Stimulated activated CD4-positive, alpha-beta T cell treated with anti-CD3 and anti-CD28 coated beads, Interleukin-2, amount 100 ng/mL, for 48 hours (primary cell): ENCODE measurements around the gene STK24.
"Not testable (repeated sequence)": the region's sequence is repeated elsewhere in the genome, so short reads cannot be mapped to it uniquely, and the experiment has no call there.

Experiments used
- DNase-seq, 2 donors: peaks; one replicate each; pipeline ENCODE4 v3.0.0-alpha.2; 2020

The STK24 gene

DNA sequence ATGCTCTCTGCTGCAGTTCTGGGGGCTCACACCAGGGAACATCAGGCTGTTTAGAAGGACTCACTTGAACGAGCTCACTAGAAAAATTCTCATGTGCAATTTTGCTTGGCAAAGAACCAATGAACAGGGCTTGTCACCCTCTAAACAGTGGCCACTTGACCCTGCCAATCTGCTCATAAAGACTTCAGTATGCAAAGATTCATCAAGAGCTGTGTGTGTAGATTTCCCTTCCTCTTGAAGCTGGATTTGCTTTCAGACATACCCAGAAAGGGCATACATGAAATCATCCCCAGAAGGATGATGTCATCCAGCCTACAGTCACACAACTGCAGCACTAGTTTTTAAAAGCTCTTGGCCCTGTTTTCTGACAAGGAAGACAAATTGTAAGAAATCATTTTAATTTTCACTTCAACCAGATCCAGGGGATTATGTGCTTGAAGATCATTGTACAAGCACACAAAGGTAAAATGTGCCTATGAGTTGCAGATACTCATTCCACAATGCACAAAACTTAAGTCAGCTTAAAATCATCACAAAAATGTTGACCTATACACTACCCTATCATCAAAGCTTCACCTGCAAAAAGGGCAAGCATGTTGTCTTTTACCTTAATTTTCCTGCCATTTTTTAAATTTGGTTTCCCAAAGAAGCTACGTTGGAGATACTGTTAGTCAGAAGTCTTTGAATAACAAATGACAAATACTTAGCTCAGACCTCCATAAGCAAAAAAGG, 5.2 kb upstream of the STK24 start:
- DNase-seq: no peak

DNA sequence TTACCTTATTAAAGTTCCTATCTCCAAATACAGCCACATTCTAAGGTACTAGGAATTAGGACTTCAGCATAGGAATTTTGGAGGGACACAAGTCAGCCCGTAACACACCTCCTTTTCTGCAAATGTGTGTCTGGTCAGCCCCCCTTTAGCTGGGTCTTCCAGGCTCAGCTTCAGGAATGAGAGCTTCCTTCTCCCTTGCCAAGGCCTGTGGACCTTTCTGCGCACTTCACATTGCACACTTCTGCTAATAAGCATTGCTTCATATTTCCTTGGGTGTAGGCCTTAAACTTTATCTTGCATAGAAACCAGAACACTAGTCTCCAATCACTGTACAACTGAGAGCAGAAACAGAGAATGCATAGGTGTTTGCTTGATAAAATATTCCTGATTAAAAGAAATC, 4.5 kb upstream of the STK24 start:
- no peak for DNase-seq

DNA sequence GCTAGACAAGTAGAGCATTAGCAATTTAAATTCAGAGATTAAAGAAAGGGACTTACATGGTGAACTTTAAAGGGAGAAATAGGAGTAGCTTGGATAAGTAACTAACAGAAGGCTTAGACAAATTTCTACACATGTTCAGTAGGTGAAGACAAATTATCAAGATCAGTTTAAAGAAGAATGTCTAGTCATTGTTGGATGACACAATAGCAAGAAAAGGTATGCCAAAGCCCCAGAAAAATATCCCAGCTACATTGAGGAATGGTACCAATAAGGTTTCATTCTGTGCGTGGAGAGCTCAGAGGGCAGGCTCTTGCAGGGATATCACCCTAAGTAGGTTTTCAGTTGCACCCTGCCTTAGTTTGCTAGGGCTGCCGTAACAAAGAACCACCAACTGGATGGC, 3.5 kb upstream of the STK24 start:
- DNase-seq: no peak

DNA sequence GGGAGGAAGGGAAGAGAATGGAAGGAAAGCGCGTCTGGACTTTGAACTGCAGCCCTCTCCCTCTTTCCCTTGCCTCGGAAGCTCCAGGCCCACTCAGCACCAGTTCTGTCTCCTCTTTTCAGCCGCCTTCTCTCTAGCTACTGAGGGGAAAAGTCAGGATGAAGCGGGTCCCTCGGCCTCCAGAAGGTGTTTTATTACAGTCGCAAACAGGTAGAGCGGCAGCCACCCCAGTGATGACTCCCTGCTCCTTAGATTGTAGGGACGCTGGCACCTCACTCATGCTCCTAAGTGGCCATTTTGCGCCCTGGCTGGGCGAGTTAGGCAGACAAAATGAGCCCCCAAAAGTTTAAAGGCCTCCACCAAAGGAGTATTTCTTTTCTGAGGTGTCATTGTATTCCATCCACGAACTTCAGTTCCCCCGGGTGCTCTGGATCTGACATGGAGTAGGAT, 954 bp upstream of the STK24 start:
- DNase-seq: no peak

DNA sequence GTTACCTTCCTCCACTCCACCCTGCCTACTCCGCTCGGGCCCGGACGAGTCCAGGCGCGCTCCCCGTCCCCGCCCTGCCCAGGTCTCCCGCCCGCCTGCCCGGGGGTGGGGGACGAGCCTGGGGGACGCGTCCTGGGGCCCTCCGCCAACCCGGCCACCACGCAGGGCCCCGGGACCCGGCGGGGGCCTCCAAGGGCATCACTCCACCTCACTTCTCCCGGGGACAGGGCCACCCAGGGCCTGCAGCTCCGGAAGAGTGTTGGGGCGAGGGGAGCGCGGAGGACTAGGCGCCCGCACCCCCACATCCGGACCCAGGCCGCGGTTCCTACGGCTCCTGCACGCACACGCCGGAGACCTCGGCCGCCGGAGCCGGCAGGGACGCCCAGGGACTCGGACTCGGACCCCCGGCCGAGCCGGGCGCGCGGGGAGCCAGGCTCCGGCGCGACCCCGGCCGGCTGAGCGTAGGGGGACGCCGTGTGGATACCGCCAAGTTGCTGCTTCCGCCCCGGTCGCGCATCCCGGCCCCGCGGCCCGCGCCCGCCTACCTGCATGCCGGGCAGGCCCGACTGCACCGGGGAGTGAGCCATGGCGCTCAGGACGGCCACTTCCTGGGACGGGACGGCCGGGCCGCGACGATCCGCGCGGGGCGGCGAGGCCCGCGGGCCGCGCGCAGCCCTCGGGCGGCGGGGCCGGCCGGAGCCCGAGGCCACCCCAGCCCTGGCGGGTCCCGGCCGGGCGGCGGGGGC, 534 bp downstream of the STK24 start:
- no peak for DNase-seq

DNA sequence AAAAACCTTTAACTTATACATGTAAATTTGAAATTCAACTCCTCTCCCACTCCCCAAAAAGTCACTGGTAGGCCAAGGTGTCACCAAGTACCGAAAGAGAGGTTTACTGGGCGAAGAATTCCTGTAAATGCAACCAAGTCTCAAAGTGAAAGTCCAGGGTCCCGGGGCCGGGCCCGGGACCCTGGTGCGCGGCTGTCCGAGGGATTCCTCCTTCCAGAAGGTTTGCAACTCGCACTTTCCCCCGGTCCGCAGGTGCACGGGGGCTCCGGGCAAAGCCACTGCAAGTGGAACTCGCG, 1.1 kb downstream of the STK24 start:
- DNase-seq: no peak

DNA sequence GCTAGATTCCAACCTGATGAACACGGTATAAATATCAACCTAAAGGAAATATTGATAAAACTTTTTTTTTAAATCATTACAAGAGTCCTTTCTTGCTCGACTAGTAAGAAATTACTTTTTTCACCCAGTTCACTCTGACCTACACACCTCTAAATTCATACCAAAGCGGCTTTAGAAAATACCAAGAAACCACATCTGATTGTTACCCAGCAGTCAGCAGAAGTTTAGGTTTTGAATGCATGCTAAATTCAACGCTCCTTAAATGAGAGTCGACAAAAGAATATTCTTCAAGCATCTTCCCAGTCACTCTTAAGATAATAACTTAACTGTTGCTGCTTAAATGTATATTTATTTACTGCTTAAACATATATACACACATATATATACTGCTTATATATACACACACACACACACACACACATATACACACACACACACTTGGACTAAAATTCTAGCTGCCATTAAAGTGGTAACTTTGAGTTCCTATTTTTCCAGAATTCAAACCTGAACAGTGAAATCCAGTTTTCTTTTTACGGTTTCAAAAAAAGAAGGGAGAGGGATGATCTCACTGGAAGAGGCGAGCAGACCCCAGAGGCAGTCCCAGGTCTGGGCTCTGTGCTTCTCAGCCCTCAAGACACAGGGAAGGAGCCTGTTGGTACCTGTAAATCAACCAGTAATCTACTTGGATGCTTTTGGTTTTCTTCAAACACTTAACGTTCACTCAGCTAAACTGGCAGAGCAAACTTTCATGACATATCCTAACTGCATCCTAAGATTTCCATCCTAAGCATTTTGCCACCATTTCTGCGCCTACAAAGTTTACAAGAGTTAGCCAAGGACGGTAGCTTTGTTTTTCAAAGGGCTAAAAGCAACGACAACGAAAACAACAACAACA, 1.7 kb downstream of the STK24 start:
- DNase-seq: no peak

DNA sequence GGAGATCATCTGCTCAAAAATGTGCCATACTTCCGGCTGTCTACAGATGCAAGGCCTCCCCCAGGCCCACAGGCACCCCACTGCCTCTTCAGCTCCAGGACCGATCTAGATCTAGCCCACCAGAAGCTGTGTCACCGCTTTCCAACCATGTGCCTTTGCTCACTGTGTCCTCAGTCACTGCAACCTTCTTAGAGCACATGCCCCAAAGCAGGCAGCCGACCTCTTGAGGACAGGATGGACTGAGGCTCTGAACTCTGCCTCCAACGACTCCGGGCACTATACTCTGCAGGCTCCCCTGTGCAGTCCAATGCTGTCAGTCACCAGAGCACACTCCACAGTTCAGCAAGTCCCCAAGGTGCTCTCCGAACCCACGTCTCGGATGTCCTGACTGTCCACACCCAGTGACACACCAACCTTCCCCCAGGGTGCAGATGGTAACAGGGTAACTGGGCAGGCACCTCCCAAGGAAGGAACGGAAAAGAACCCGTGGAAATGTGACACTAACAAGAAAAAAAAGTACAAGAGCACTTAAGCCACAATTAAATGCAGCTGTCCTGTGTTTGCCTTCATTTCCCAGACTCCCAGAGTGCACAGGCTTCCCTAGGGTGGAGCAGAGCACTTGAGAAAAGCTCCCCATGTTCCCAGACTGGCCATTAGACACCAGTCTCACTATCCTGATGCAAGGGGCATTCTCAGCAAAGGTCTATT, 4.8 kb downstream of the STK24 start:
- DNase-seq: no peak

DNA sequence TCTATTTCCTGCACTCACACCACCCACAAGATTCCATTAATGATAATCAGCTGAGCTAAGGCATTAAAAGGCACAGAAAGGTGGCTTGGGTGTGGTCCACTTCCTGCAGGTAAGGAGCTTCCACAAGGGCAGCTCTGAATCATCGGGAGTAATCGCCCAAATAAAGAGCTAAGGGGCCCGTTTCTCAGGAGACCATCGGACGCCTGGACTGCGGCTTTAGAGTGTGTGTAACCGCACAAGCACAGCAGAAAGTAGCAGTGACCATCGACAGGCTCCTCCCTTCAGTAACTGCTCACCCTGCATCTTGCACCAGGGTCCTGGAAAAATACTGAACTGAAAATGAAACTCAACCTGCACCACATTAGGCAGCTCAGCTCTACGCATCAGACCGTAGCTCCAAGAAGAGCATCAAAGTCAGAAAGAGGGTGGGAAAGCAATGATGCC, 6.0 kb downstream of the STK24 start:
- DNase-seq: no peak

DNA sequence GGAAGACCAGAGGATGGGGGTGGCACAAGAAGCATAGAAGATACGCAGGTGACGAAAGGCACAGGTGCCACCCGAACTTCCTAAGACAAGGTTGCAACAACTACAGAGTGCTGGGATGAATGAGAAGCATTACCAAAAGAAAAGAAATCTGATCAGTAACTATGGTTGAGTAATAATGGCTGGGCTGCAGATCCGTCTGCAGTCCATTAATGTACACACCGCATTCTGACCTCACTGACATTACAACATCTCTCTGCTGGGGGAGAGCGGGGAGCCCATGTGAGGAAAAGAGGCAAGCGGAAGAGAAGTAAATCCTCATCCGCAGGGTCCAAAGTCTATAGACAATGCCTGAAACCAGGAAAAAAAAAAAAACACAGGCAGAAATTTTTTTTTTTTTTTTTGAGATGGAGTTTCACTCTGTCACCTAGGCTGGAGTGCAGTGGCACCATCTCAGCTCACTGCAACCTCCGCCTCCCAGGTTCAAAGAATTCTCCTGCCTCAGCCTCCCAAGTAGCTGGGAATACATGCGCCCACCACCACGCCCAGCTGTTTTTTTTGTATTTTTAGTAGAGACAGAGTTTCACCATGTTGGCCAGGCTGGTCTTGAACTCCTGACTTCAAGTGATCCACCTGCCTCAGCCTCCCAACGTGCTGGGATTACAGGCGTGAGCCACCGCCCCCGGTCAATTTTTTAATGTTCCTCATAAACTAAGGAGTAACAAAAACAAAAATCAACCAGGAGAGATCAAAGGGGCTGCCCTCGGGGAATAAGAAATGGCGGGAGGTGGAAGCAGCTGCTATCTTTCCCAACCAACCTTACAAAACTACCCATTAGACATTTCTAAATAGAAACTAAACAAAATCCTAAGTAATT, 7.2 kb downstream of the STK24 start:
- not testable (repeated sequence) for DNase-seq

DNA sequence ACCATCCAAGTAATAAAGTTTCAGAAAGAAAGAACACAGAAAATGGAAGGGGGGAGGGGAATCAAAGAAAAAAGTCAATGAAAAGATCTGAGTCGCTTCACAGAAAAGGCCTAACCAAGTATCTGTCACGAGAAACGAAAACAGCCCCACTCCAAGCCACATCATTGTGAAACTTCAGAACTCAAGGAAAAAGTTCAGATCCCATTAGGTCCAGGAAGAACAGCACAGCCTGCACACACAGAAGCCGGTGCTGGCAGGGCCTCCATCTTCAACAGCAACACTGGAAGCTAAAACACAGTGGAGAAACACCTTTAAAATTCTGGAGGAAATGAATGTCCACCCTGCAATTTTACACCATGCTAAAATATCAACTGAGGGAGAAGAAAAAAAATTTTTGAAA, 8.0 kb downstream of the STK24 start:
- no peak for DNase-seq

DNA sequence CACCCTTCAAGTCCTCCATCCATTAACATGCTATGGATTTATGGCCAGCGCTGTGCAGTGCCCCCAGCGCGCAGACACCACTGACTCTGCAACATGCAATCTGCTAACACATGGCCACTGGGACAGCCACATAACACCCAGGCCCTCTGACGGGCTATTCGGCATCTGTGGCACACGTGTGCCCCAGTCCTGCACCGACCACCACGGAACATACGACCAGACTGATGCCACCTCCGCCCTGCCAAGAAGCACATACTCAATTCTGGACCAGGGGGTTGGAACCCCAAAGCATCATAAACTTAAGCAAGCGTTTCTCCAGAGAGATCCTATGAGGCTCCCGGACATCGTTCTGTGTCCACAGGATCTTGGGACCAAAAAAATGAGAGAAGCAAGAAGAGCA, 9.8 kb downstream of the STK24 start:
- DNase-seq: no peak

DNA sequence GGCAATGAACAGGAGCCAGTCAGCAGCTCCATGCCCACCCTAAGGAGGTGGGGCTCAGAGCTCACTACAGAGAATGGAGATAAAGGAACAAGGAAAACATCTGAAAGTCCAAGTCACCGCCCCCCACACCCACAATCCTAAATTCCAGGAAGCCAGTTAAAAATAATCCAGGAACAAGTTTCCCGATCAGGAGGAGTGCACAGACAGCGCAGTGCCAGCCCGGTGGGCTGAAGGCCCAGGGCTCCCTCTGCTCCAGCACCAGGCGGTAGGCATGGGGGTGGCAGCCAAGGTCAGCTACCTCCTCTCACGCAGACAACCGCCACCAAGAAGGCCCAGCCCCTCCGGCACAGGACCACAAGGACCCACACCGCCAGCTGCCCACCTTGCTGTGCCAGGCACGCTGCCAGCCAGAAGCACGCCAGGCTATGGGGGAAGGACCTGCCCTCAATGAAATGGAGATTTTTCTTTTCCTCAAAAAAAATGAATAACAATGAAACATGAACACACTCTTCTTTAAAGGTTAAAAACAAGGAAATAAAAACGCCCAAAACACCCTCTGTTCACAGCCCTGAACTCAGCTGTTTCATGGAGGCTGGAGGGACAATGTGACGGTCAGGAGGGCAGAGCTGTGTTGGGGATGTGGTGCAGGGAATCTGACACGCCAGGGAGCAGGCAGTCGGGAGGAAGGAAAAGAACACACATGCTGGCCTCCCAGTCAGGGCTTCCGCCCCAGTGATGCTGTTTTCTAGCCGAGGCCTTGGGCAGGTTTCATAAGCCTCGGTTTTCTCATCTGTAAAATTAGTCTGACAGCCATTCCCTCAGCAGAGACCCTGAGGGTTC, 11.0 kb downstream of the STK24 start:
- DNase-seq: no peak

DNA sequence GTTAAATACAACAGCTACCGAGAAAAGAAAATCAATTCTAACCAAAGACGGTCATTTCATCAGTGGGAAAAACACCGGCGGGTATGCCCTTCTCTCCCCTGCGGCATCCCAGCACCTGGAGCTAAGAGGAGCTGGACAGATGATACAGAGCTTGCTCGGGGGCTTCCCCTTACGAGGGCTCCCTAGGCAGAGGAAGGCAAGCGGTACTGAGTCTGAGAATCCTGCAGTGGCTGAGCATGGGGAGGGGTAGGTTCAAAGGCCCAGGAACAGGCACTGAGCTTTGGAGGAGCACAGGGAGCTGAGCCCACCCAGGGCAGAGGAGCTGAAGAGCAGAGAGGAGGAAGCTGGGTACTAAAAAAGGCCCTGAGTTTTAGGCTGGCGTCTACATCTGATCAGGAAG, 12.7 kb downstream of the STK24 start:
- DNase-seq: no peak

DNA sequence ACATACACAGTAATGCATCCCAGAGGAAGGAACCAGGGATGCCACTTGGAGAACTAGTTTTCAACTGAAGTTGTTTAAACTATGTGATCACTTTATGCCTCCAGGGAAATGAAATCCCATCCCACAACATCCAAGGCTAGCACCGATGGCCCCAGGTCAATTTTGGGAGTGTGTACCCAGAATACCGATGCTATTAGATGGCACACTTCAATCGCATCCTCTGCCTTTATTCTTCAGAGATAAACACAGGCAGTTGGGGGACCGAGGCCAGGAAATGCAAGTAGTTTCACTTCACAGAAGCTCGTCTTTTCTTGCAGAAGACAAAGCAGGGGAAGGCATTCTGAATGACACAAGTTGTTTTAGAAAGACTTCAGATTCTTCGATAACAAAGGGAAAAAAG, 13.8 kb downstream of the STK24 start:
- no peak for DNase-seq

DNA sequence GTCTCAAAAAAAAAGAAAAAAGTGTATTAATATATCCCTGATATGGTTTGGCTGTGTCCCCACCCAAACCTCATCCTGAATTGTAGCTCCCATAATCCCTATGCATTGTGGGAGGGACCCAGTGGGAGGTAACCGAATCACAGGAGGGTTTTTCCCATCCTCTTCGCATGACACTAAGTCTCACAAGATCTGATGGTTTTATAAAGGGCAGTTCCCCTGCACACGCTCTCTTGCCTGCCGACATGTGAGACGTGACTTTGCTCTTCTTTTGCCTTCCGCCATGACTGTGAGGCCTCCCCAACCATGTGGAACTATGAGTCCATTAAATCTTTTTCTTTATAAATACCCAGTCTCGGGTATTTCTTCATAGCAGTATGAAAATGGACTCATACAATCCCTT, 17.7 kb downstream of the STK24 start:
- DNase-seq: no peak

DNA sequence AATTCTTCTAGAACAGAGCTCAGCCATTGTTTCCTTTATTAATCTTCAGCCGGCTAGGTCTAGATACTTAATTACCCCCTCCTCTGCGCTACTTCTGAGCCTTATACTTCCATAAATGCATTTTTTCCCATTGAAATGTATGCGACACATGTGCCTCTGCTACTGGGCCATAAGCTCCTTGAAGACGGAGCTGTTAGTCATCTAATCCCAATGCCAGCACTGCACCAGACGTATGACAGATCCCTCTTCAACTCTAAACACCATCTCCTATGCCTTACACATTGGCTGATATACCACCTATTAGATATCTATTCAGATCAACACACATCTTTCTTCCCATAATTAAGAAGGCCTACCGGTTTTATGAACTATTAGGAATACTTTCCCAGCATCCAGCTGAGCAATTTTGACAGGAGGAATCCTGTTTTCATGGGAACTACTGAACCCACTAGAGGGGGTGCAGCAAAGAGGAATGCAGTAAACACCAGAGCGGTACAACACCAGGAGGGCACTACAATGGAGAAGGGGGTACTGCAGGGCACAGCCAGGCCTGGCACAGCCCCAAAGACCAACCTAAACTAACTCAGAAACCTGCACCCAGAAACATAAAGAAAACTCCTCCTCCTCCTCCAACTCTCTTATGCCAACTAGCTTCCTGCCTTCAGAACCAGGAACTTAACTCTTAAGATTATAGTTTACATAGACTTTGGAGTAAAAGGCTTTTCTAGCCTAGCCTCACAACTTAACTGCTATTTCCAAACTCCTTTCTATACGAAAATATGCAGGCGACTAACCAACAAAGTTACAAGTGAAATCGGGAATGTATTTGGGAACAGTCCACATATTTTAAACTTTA, 18.7 kb downstream of the STK24 start:
- no peak for DNase-seq

DNA sequence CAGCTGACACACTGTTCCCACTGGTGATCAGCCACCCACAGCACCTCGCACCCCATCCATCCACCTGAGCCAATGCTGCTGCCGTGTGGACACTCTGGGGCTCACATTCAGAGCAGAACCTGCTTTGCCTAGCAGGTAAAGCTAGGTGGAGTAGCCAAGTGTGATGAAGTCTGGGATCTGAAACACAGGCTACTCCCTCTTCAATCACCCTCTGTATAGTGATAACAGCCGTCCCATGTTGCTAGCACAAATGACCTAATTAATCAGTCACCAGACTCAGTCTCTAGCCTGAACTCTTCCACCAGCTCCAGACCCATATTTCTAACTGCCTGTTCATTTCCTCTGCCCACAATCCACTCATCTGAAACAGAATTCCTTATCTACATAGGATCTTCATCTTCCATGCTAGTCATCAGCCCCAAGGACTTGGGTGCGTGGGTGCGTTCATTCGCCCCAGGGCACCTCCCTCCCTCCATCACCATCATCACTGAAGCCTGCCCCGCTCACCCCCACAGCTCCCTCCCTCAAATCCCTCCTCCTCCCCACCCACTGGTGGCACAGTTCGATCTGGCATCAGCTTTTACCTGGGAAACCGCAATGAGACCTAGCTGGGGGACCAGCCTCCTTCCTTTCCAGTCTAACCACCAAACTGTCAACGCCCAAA, 19.8 kb downstream of the STK24 start:
- no peak for DNase-seq

DNA sequence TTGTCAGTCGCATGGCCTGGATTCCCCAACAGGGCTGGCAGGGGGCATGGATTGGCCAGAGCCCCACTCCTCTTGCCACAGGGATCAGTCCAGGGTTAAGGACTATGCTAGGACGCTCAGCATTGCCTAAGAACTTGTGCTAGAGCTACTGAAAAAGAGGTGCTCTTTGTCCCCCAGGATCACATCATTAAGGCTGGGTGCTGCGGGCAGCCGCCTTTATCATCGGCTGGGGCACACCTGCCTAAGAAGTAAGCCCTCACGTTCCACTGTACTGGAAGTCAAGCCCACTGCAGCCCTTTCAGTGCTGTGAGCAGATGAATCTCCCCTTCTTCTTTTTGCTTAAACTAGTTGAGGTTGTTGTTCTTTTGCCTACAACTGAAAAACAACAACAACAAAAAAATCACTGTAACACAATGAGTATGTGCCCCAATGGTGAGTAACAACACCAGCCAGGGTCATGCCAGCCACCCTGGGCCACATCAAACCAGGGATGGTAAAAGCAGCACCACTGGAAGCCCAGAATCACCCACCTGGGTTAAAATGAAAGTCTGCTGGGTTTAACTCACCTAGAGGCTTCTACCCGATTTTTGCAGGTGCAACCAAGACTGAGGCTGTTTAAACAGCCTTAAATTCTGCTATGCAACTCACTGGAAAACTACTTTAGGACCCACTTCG, 20.6 kb downstream of the STK24 start:
- no peak for DNase-seq
